Smooth muscle cell (in vitro differentiated cells): ENCODE data around the gene SUPT16H. TPM values are rescaled to one million over a fixed set of nuclear protein-coding genes. Genes with fewer than 3 reads are reported as not detected.

ENCODE experiments used
- DNase-seq: peaks from one replicate; lab custom pipeline; 2025; ENCODE audit not compliant: unreplicated experiment; lab: John Stamatoyannopoulos, UW
- H2AFZ ChIP-seq: fragments of 200-600 bp; sonication (generic); 2 replicates; pipeline ENCODE4 v1.6.0; 2016; ENCODE audit warnings: antibody characterized with exemption, low read depth, mild to moderate bottlenecking
- H3F3A ChIP-seq: fragments of 200-600 bp; sonication (generic); 2 replicates; pipeline ENCODE4 v1.6.0; 2017; ENCODE audit warnings: antibody characterized with exemption, low read depth
- H3K27ac ChIP-seq: fragments of 200-600 bp; sonication (generic); 2 replicates; pipeline ENCODE4 v1.5.1; 2016; ENCODE audit warnings: low read depth, mild to moderate bottlenecking
- H3K27me3 ChIP-seq: fragments of 200-600 bp; sonication (generic); 2 replicates; pipeline ENCODE4 v1.6.1; 2016; ENCODE audit warnings: low read depth, mild to moderate bottlenecking
- H3K36me3 ChIP-seq: fragments of 200-600 bp; sonication (generic); 2 replicates; pipeline ENCODE4 v1.5.1; 2016; ENCODE audit warnings: low read depth
- H3K4me1 ChIP-seq: fragments of 200-600 bp; sonication (generic); 2 replicates; pipeline ENCODE4 v1.5.1; 2016; ENCODE audit warnings: low read depth
- H3K4me2 ChIP-seq: fragments of 200-600 bp; sonication (generic); 2 replicates; pipeline ENCODE4 v1.6.0; 2016; ENCODE audit warnings: mild to moderate bottlenecking
- H3K4me3 ChIP-seq: fragments of 200-600 bp; sonication (generic); 2 replicates; pipeline ENCODE4 v1.5.1; 2016; ENCODE audit warnings: mild to moderate bottlenecking
- H3K79me2 ChIP-seq: fragments of 200-600 bp; sonication (generic); 2 replicates; pipeline ENCODE4 v1.6.0; 2016; ENCODE audit warnings: low read depth, mild to moderate bottlenecking
- H3K9ac ChIP-seq: fragments of 200-600 bp; sonication (generic); 2 replicates; pipeline ENCODE4 v1.6.0; 2016; ENCODE audit warnings: low read depth
- H3K9me3 ChIP-seq: fragments of 200-600 bp; sonication (generic); replicated peaks from 2 replicates; pipeline ENCODE4 v1.5.1; 2016; ENCODE audit warnings: low read depth
- H4K20me1 ChIP-seq: fragments of 200-600 bp; sonication (generic); 2 replicates; pipeline ENCODE4 v1.6.0; 2016; ENCODE audit warnings: low read depth
- CTCF ChIP-seq: fragments of 200-600 bp; sonication (generic); IDR thresholded peaks from 2 replicates; pipeline ENCODE4 v1.5.1; 2017; ENCODE audit warnings: borderline replicate concordance, mild to moderate bottlenecking, antibody characterized with exemption; ENCODE audit not compliant: insufficient read depth, poor library complexity, severe bottlenecking
- WGBS: methylation state at CpG from one replicate; pipeline ENCODE4 v1.1.7; 2016; ENCODE audit warnings: low lambda C conversion rate; 5-methylcytosine and 5-hydroxymethylcytosine counted together
- polyA plus RNA-seq: library from polyadenylated mRNA; unstranded; fragments of >200 nt; fragmentation: Nextera tagmentation; extraction: Ambion mirVana; gene quantifications from 2 replicates; pipeline ENCODE4 v1.2.1, GENCODE V29; 2016
- total RNA-seq: library from RNA; depleted of rRNA; stranded (reverse); fragments of >200 nt; gene quantifications from 2 replicates; pipeline ENCODE4 v1.2.3, GENCODE V29; 2014

SUPT16H gene
- total and polyA plus RNA-seq, 2 experiments from 2014 or later: 52.3 to 68.0 TPM

- H3K36me3 ChIP-seq: peaks cover 57% of the 10 kb centered on the region
- 0% methylated on average over 1 of the region's 1 CpG for WGBS
- no peak for DNase-seq
Observed at GRCh38 chr14:21395450-21395849, 11.6 kb upstream of the SUPT16H start.

GRCh38 chr14:21385188-21385904 is 1.5 kb upstream of the SUPT16H start:
- Histone ChIP-seq H3K27me3 (no peaks in the 10 kb centered on the region), H3K4me1 (peaks cover 23% of the 10 kb centered on the region), H3K36me3 (peaks cover 15% of the 10 kb centered on the region), H3K9me3 (no peaks in the 10 kb centered on the region), H3K9ac (no peak overlapping the region), H3K4me2 (no peak overlapping the region), H3K27ac (peak overlapping the region; percentile 97), H2AFZ (no peak overlapping the region), H3K79me2 (peaks cover 33% of the 10 kb centered on the region), H3F3A (peaks cover 15% of the 10 kb centered on the region), H3K4me3 (no peak overlapping the region), H4K20me1 (peaks cover 23% of the 10 kb centered on the region)
- no peak for TF ChIP-seq CTCF
- 99% methylated on average over 7 of the region's 7 CpGs for WGBS
- no peak for DNase-seq

More at GRCh38 chr14:21395450-21395849, 11.6 kb upstream of the SUPT16H start:
- Histone ChIP-seq H3F3A (no peaks in the 10 kb centered on the region), H3K79me2 (no peaks in the 10 kb centered on the region), H3K4me3 (no peak overlapping the region), H3K9ac (no peak overlapping the region), H3K27me3 (no peaks in the 10 kb centered on the region), H3K4me2 (no peak overlapping the region), H3K9me3 (no peaks in the 10 kb centered on the region), H3K27ac (no peak overlapping the region), H2AFZ (no peak overlapping the region), H4K20me1 (no peaks in the 10 kb centered on the region), H3K4me1 (no peaks in the 10 kb centered on the region)
- peak; percentile 3 for TF ChIP-seq CTCF

DNA sequence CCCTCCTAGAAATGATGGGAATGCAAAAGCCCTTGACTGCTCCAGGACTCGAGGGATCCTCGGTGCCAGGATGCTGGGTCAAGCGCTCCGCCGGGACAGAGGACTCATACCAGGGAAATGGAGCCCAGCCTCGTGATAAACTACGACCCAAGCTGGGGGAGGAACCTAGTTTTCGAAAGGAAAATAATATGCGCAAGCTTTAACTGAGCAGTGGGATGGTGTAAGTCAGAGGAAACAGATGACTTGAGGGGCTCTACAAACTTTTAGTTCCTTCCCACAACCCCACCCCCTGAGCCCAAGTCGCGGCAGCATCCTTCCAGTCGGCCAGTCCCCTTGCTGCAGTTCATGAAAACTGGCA is 654 bp upstream of the SUPT16H start:
- H3K4me3 ChIP-seq: peak overlapping the region; percentile 84
- TF ChIP-seq CTCF: no peak
- 3% methylated on average over 12 of the region's 12 CpGs for WGBS
- H3K27ac ChIP-seq: peak overlapping the region; percentile 97
- H3K27me3 ChIP-seq: no peaks in the 10 kb centered on the region
- H3K4me2 ChIP-seq: peak overlapping the region; percentile 98
- H3K36me3 ChIP-seq: peaks cover 8% of the 10 kb centered on the region
- no peaks in the 10 kb centered on the region for H3K9me3 ChIP-seq
- DNase-seq: no peak
- H3F3A ChIP-seq: peaks cover 15% of the 10 kb centered on the region
- H3K9ac ChIP-seq: peak overlapping the region; percentile 96
- H3K79me2 ChIP-seq: peaks cover 42% of the 10 kb centered on the region
- peaks cover 23% of the 10 kb centered on the region for H3K4me1 ChIP-seq
- no peak overlapping the region for H2AFZ ChIP-seq
- peaks cover 31% of the 10 kb centered on the region for H4K20me1 ChIP-seq
